HuH-7.5 (cell line): Measurements from ENCODE around the gene CLEC4M.

Experiments used
- DNase-seq: peaks from one replicate; pipeline ENCODE4 v3.0.0; 2011; ENCODE audit warnings: low spot score

The CLEC4M gene, protein sequence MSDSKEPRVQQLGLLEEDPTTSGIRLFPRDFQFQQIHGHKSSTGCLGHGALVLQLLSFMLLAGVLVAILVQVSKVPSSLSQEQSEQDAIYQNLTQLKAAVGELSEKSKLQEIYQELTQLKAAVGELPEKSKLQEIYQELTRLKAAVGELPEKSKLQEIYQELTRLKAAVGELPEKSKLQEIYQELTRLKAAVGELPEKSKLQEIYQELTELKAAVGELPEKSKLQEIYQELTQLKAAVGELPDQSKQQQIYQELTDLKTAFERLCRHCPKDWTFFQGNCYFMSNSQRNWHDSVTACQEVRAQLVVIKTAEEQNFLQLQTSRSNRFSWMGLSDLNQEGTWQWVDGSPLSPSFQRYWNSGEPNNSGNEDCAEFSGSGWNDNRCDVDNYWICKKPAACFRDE

GRCh38 chr19:7762719-7763293, at the start of gene CLEC4M:
Gene CLEC4M (plus strand): TSS chr19:7763243. CDS start chr19:7763267, 24 bp downstream.
- DNase-seq, result no peak

DNA sequence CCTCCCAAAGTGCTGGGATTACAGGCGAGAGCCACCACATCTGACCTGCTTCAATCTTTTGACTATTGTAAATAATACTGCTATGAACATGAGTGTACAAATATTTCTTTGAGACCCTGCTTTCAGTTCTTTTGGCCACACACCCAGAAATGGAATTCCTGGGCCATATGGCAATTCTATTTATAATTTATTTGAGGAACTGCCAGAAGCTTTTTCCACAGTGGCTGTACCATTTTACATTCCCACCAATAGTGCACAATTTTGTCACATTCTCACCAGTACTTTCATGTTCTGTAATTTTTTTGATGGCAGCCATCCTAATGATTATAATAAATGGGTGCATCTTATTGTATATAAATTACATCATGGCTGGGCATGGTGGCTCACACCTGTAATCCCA, 47.4 kb upstream of the CLEC4M start:
- DNase-seq, result no peak

GRCh38 chr19:7716762-7717161, 46.3 kb upstream of the CLEC4M start:
- no peak for DNase-seq

GRCh38 chr19:7718668-7719067, 44.4 kb upstream of the CLEC4M start:
- DNase-seq, result no peak

GRCh38 chr19:7720351-7720750, 42.7 kb upstream of the CLEC4M start:
- DNase-seq, result no peak

DNA sequence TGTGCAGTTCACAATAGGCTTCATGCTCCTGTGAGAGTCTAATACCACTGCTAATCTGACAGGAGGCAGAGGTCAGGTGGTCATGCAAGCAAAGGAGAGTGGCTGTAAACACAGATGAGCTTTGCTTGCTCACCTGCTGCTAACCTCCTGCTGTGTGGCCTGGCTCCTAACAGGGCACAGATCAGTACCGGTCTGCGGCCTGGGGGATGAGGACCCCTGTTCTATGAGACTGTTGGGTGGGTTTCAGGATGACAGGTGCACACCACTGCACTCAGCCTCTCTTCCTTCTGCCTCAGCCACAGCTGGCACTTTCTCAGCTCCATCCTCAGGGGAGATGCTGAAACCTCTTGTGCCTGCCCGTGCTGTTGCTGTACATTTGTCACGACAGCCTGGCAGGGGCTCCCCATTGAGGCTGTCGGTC, 40.8 kb upstream of the CLEC4M start:
- DNase-seq, result no peak

DNA sequence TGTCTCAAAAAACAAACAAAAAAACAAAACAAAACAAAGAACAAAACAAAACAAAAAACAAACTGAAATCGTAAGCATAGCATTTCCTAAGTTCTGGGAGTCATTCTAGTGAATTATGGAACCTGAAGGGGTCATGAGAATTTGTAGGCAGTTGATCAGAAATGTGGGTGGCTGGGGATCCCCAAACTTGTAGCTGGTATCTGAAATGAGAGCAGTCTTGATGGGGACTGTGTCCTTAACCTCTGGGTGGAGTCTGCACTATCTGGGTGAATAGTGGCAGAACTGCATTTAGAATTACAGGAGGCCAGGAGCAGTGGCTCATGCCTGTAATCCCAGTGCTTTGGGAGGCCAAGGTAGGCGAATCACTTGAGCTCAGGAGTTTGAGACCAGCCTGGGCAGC, 37.3 kb upstream of the CLEC4M start:
- DNase-seq, result no peak

- no peak for DNase-seq
Measured at GRCh38 chr19:7729211-7729610, 33.8 kb upstream of the CLEC4M start.

GRCh38 chr19:7729831-7730285, 33.2 kb upstream of the CLEC4M start:
- no peak for DNase-seq

DNA sequence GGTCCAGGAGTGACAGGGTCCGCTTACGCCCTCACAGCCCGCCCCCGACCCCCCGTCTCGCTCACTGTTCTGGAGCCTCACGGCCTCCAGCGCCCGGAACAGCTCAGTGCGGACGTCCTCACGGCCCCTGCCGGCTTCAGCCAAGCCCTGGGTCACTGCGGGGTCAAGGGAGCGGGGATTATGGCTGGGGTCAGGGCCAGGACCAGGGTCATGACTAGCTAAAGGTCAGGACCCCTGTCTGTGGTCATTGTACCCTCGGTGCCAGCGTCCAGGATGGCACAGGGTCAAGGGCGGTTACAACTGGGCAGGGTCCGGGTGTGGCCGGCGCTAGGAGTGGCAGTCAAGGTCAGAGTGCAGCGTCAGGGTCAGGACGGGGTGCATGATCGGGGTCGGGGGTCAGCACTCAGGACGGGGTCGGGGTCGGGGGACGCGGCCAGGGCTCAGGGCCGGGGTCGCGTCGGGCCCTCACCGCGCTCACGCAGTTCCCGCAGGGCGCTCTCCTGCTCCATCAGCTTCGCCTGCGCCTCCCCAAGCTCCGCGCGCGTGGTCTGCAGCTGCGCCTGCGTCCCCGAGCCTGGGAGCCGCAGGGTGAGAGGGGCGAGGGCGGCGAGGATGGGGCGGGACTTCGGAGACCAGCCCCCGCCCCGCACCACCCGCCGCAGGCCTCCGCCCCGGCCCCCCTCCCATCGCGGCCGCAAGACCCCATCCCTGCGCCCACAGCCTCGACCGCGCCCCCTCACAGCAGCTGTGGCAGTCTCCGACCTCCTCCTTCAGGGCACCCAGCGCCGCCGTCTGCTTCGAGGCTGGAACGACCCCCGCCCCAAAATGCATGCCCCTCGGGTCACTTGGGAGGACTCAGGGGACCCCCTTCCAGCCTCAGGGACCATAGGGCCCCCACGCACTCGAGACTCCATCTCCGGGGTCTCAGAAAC, 32.5 kb upstream of the CLEC4M start:
- no peak for DNase-seq

- no peak for DNase-seq
Measured at GRCh38 chr19:7731218-7731595, 31.8 kb upstream of the CLEC4M start.

DNA sequence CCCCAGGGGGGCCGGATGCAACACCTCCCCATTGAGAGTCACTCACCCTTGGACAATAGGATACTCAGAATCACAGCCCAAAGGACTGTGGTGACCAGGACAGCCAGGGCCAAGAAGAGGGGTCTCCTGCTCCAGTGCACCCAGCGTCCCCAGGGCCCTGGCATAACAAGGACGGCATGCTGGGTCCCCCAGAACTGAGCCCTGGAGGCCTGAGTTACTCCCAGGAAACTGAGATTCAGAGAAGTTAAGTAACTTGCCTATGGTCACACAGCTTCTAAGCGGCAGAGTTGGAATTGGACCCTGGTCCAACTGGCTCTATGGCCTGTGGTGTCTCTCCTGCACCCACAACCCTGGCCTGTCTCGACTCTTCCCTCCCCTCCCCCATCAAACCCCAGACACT, 31.4 kb upstream of the CLEC4M start:
- DNase-seq, result no peak

- no peak for DNase-seq
Measured at GRCh38 chr19:7732045-7732444, 31.0 kb upstream of the CLEC4M start, which contains the start of gene CLEC4G. Gene CLEC4G (minus strand): TSS chr19:7732110. CDS start chr19:7732102, 8 bp downstream.

GRCh38 chr19:7733376-7733775, 29.7 kb upstream of the CLEC4M start:
- no peak for DNase-seq

GRCh38 chr19:7734220-7735203, 28.5 kb upstream of the CLEC4M start:
- DNase-seq, result no peak

- DNase-seq, result no peak
Measured at GRCh38 chr19:7736148-7736547, 26.9 kb upstream of the CLEC4M start.

DNA sequence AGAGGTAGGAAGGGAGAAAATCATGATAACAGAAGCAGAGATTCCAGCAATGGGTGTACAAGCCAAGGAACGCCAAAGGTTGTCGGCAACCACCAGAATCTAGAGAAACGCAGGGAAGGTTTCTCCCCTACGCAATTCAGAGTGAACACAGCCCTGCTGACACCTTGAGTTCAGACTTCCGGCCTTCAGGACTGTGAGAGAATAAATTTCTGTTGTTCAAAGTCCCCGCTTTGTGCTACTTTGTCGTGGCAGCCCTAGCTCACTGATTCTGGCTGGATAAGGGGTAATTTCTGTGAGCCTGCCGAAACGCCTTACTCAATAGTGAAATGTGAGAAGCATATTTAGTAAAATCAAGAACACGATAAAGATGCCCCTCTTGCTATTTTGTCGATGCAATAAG, 25.8 kb upstream of the CLEC4M start:
- no peak for DNase-seq

DNA sequence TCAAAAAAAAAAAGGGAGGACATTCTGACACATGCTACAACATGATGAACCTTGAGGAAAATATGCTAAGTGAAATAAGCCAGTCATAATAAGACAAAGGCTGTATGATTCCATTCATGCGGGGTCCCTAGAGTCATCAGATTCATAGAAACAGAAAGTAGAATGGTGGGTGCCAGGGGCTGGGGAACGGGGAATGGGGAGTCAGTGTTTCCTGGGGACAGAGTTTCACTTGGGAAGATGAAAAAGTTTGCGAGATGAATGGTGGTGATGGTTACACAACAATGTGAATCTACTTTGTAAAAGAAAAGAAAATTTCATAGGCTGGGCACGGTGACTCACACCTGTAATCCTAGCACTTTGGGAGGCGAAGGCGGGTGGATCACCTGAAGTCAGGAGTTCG, 25.0 kb upstream of the CLEC4M start:
- DNase-seq, result no peak

DNA sequence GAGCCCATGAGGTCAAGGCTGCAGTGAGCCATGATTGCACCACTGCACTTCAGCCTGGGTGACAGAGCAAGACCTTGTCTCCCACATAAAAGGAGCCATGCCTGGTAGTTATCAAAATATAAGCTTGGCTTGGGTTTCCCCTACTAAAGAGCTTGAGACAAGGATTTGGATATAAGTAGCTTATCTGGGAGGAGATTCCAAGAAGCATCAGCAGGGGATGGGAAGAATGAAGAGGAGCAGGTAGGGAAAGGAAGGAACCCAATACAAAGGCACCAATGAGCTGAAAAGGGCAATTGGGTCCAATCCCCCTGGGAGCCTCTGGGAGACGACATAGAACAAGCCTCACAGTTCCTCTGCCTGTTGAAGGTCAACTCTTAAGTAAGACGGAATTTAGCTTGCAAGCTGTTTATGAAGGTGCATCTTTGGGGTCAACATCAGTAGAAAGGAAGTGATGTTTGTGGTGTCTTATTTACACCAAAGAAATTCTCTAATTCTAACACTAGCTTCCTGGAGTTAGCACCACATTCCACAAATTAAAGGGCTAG, 23.8 kb upstream of the CLEC4M start:
- DNase-seq, result no peak

DNA sequence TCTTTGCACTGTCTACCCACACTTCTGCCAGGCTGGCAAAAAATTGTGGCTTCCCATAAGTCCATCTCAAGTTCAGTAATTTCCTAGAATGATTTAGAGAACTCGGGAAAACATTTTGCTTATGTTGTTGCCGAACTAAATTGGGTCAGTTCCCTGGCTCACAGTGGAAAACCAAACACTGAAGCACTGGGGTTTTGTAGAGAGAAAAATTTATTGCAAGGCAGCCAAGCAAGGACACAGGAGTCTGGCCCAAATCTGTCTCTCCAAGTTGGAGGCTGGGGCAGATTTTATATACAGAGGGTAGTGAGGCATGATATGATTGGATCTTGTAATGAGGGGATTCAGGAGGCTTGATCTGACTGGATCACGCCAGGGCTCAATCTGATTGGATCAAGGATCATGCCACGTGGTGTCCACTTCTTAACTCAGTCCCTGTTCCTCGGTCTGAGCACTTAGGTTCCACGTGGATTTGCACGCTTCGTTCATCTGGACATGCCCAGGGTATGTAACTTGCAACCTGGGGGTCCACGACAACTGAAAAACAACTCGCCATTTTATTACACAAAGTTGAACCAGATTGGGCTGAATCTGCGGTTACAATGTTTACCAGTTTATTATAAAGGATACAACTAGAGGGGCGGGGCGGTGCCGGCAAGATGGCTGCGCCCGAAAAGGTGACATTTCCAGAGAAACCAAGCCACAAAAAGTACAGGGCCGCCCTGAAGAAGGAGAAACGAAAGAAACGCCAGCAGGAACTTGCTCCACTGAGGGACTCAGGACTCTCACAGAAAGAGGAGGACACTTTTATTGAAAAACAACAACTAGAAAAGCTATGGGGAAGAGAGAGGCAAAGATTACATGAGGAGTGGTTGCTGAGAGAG, 23.0 kb upstream of the CLEC4M start:
- DNase-seq, result no peak
